MCF 10A (cell line): Measurements from ENCODE around the gene TFAP2C. TPM values are rescaled to one million over a fixed set of nuclear protein-coding genes. Genes with fewer than 3 reads are reported as not detected.

Experiments
- BruUV-seq: library from RNA; stranded (reverse); fragments of 400-500 nt; replicated peaks from 2 replicates; lab custom pipeline; 2021; lab: Mats Ljungman, UMichigan
- CTCF ChIA-PET: fragments of 300-600 bp; sonication (Branson Sonifier 250); formaldehyde crosslinking; extraction: SDS; loops from one replicate; lab custom pipeline; 2021; ENCODE audit warnings: antibody characterized with exemption, inconsistent platforms; lab: Yijun Ruan, JAX
- POLR2A ChIA-PET: fragments of 300-600, 350-650 bp; sonication (Branson Sonifier 250); formaldehyde crosslinking; extraction: SDS; loops from one replicate; lab custom pipeline; 2020; ENCODE audit warnings: antibody characterized with exemption, inconsistent platforms; lab: Yijun Ruan, JAX
- DNase-seq: peaks from one replicate; pipeline ENCODE4 v3.0.0-alpha.2; 2018; ENCODE audit not compliant: unreplicated experiment
- H3K27ac Mint-ChIP-seq: one replicate; pipeline ENCODE4 v1.8.0; 2022; ENCODE audit warnings: mild to moderate bottlenecking, low read depth, mixed read lengths; ENCODE audit not compliant: unreplicated experiment
- H3K27me3 Mint-ChIP-seq: one replicate; pipeline ENCODE4 v1.8.0; 2022; ENCODE audit warnings: mixed read lengths; ENCODE audit not compliant: insufficient read depth, unreplicated experiment
- H3K36me3 Mint-ChIP-seq: one replicate; pipeline ENCODE4 v1.8.0; 2022; ENCODE audit warnings: mild to moderate bottlenecking, moderate library complexity, mixed read lengths; ENCODE audit not compliant: insufficient read depth, unreplicated experiment
- H3K4me1 Mint-ChIP-seq: one replicate; pipeline ENCODE4 v1.8.0; 2022; ENCODE audit warnings: mixed read lengths; ENCODE audit not compliant: insufficient read depth, unreplicated experiment
- H3K4me3 Mint-ChIP-seq: one replicate; pipeline ENCODE4 v1.8.0; 2022; ENCODE audit warnings: mild to moderate bottlenecking, moderate library complexity, mixed read lengths; ENCODE audit not compliant: unreplicated experiment
- H3K9me3 Mint-ChIP-seq: one replicate; pipeline ENCODE4 v1.8.0; 2022; ENCODE audit warnings: mixed read lengths; ENCODE audit not compliant: unreplicated experiment
- CTCF ChIP-seq: fragments of 200-600 bp; IDR thresholded peaks from one replicate; pipeline ENCODE4 v1.8.0; 2022; ENCODE audit warnings: antibody characterized with exemption, mild to moderate bottlenecking; ENCODE audit not compliant: unreplicated experiment
- intact Hi-C: fragments of 100-400 bp; cut with micrococcal nuclease; formaldehyde crosslinking; loops from 2 replicates; pipeline ENCODE4 v1.14.1; 2022
- total RNA-seq: library from RNA; stranded (reverse); gene quantifications from 2 replicates; pipeline ENCODE4 v1.2.3, GENCODE V29; 2022

Gene TFAP2C
- total RNA-seq, 1 experiment from 2014 or later = 13.2 TPM

GRCh38 chr20:56624786-56625681 is 4.1 kb upstream of the TFAP2C start:
- CTCF ChIA-PET = interaction anchor here (1.1 kb wide), 1 partner anchor 433 kb away, joined by 4 read pairs; no protein-coding TSS in a partner anchor
- H3K4me3 Mint-ChIP-seq = no peak overlapping the region
- H3K4me1 Mint-ChIP-seq = no peaks in the 10 kb centered on the region
- H3K9me3 Mint-ChIP-seq = no peaks in the 10 kb centered on the region
- intact Hi-C loops = no loop called here
- POLR2A ChIA-PET = interaction anchor here (0.6 to 0.7 kb wide), 2 partner anchors 20 to 346 kb away, joined by 3 read pairs; no protein-coding TSS in a partner anchor
- H3K27me3 Mint-ChIP-seq = no peaks in the 10 kb centered on the region
- no peak for TF ChIP-seq CTCF
- no peak overlapping the region for H3K27ac Mint-ChIP-seq
- BruUV-seq = no TSS peak
- no peaks in the 10 kb centered on the region for H3K36me3 Mint-ChIP-seq
- DNase-seq = no peak

- no peaks in the 10 kb centered on the region for H3K4me1 Mint-ChIP-seq
- POLR2A ChIA-PET = no interaction called here
- BruUV-seq = no TSS peak
- H3K27ac Mint-ChIP-seq = no peak overlapping the region
- no peak overlapping the region for H3K4me3 Mint-ChIP-seq
- intact Hi-C loops = no loop called here
- H3K27me3 Mint-ChIP-seq = no peaks in the 10 kb centered on the region
- CTCF ChIA-PET = interaction anchor here (1.1 kb wide), 1 partner anchor 433 kb away, joined by 4 read pairs; no protein-coding TSS in a partner anchor
- no peak for DNase-seq
- no peak for TF ChIP-seq CTCF
- H3K9me3 Mint-ChIP-seq = no peaks in the 10 kb centered on the region
- no peaks in the 10 kb centered on the region for H3K36me3 Mint-ChIP-seq
Observed at GRCh38 chr20:56625837-56626236, 3.3 kb upstream of the TFAP2C start.

- no peak overlapping the region for H3K4me3 Mint-ChIP-seq
- no peak for DNase-seq
- H3K9me3 Mint-ChIP-seq = no peaks in the 10 kb centered on the region
- intact Hi-C loops = no loop called here
- no peak overlapping the region for H3K27ac Mint-ChIP-seq
- ChIA-PET CTCF (interaction anchor here (0.7 to 1.3 kb wide), 2 partner anchors 76 to 333 kb away, joined by 3 to 4 read pairs; no protein-coding TSS in a partner anchor), POLR2A (no interaction called here)
- H3K4me1 Mint-ChIP-seq = peaks cover 1% of the 10 kb centered on the region
- BruUV-seq = no TSS peak
- peaks cover 2% of the 10 kb centered on the region for H3K36me3 Mint-ChIP-seq
- TF ChIP-seq CTCF = peak; percentile 29
- no peaks in the 10 kb centered on the region for H3K27me3 Mint-ChIP-seq
Observed at GRCh38 chr20:56626367-56627121, 2.6 kb upstream of the TFAP2C start.
